Muscle layer of colon (tissue), 2 donors: ENCODE data around the gene OXT.
"Not testable (repeated sequence)": the region's sequence is repeated elsewhere in the genome, so short reads cannot be mapped to it uniquely, and the experiment has no call there.

Source experiments
- H3K27ac ChIP-seq: one replicate; pipeline ENCODE4 v1.7.0; 2013; ENCODE audit warnings: low read depth, mild to moderate bottlenecking, low read length, moderate library complexity
- H3K27me3 ChIP-seq, 2 donors: one replicate each; pipeline ENCODE4 v1.7.0; 2013; ENCODE audit warnings: low read length in 2 of 2, mild to moderate bottlenecking in 2 of 2; ENCODE audit not compliant: insufficient read depth in 2 of 2, control insufficient read depth in 1 of 2
- H3K36me3 ChIP-seq: one replicate; pipeline ENCODE4 v1.7.0; 2013; ENCODE audit warnings: mild to moderate bottlenecking, low read length; ENCODE audit not compliant: insufficient read depth
- H3K4me1 ChIP-seq: one replicate; pipeline ENCODE4 v1.7.0; 2013; ENCODE audit warnings: mild to moderate bottlenecking, low read length; ENCODE audit not compliant: insufficient read depth
- H3K4me3 ChIP-seq, 2 donors: one replicate each; pipeline ENCODE4 v1.7.0; 2013; ENCODE audit warnings: low read length in 2 of 2, low read depth in 1 of 2, mild to moderate bottlenecking in 1 of 2, moderate library complexity in 1 of 2
- H3K9ac ChIP-seq: one replicate; pipeline ENCODE4 v1.7.0; 2013; ENCODE audit warnings: low read length
- H3K9me3 ChIP-seq: one replicate; pipeline ENCODE4 v1.7.0; 2013; ENCODE audit warnings: mild to moderate bottlenecking, low read length
- donor health status: abdominal sarcoma.
- donor health status: Adenocarcinoma of cecum.

The OXT gene

DNA sequence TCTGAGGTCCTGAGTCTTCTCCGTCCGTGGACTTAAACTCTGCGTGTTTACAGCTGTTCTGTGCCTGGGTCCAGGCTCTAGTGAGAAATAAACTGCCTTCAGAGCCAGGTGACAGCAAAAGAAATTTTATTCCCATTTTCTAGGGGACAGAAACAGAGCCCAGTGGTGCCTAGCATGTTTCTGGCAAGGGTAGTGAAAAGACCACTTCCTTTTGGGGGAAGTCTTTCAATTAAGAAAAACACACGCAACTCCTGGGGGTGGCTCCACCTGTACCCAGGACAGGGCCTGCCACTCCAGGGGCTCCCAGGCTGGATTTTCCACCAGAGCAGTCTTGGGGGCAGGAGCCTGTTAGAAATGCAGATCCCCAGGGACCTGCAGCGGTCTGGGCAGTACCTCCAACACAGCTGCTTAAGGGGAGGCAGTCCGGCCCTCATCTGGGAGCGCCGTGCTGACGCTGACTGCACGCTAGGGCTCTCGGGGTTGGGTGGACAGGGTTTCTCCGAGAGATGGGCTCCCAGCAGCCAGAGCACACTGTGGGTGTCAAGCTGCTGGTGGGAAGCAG lies 36.1 kb downstream of the OXT start:
- Histone ChIP-seq H3K27ac (no peak overlapping the region), H3K9ac (no peak overlapping the region), H3K4me1 (no peaks in the 10 kb centered on the region), H3K9me3 (no peaks in the 10 kb centered on the region), H3K4me3 (no peak overlapping the region), H3K36me3 (peaks cover 34% of the 10 kb centered on the region), H3K27me3 (no peaks in the 10 kb centered on the region)

DNA sequence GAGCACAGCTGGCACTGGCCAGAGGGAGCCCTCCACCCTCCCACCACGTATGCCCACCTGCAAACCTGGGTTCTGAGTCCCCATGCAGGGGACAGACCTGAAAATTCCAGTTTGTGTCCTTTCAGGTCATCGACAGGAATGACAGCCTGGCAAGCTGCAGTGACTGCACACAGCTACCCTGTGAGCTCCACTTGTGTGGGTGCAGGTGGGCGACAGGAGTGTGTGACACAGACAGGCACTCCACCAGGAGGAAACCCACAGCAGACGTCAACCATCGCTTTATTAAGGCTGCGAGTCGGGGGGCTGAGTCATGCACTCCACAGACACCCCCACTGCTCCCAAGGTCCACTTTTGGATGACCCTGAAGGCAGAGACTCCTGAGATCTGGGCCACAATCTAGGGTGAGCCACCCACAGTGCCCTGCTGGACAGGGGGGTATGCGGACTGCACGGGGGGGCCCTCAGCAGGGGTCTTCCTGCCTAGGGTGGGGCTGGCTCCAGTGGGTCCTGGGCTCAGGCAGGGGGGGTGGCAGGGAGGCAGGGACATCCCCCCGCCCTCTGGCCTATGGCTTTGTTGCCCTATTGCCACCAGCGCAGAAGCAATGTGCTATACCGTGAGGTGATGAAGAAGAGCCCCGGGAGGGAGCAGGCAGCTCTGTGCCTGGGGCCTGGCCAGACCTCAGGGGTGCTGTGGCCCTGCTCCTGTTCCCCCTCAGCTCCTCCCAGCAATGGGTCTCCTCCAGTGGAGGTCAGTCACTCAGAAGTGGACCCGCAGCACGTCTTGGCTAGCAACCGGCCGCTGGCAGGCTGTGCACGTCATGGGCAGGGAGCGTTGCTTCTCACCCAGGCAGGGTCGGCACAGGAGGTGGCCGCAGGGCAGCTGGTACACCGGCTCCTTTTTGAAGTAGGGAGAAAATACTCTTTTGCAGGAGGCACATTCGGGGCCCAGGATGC lies 38.2 kb downstream of the OXT start:
- no peak overlapping the region for H3K4me3 ChIP-seq
- no peaks in the 10 kb centered on the region for H3K4me1 ChIP-seq
- H3K9ac ChIP-seq = no peak overlapping the region
- peaks cover 38% of the 10 kb centered on the region for H3K36me3 ChIP-seq
- no peaks in the 10 kb centered on the region for H3K9me3 ChIP-seq
- H3K27ac ChIP-seq = no peak overlapping the region
- H3K27me3 ChIP-seq = no peaks in the 10 kb centered on the region

DNA sequence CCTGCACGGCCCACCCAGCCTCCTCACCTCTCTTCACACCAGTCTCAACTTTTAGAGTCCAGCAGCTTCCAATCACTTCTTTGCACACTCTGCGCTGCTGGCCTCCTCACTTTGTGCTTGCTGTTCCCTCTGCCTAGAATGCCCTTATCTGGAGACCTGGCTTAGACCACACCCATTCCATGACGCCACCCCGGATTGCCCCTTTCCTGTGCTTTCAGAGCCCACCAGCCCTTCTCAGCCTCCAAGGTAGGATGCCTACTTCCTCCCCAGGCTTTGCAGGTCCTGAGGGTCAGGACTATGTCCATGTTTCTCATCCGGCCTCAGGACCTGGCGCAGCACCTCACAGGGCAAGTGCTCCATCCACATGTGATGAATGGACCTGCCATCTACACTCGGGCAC lies 40.1 kb downstream of the OXT start:
- H3K36me3 ChIP-seq = peaks cover 38% of the 10 kb centered on the region
- peaks cover 6% of the 10 kb centered on the region for H3K4me1 ChIP-seq
- no peaks in the 10 kb centered on the region for H3K27me3 ChIP-seq
- H3K9me3 ChIP-seq = no peaks in the 10 kb centered on the region
- H3K9ac ChIP-seq = no peak overlapping the region
- no peak overlapping the region for H3K4me3 ChIP-seq
- H3K27ac ChIP-seq = no peak overlapping the region

DNA sequence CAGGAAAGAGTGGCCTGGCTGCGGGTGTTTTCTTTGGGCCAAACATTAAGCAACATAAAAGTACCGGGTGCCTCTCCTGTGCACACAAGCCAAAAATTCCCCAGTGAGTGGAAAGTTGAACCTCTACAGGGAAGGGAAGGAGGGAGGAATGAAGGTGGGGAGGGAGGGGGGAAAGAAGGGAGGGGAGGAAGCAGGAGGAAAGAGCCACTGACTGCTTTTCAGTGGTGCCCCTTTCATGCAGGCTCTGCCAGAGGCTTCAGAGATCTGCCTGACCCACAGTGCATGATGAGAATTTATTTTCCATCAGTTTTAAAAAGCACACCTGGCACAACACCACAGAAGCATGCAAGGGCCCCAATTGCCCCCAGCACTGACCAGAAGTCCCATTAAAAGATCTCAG lies 40.6 kb downstream of the OXT start:
- no peaks in the 10 kb centered on the region for H3K27me3 ChIP-seq
- H3K9me3 ChIP-seq = no peaks in the 10 kb centered on the region
- H3K27ac ChIP-seq = no peak overlapping the region
- no peak overlapping the region for H3K9ac ChIP-seq
- peaks cover 38% of the 10 kb centered on the region for H3K36me3 ChIP-seq
- H3K4me3 ChIP-seq = no peak overlapping the region
- peaks cover 6% of the 10 kb centered on the region for H3K4me1 ChIP-seq

DNA sequence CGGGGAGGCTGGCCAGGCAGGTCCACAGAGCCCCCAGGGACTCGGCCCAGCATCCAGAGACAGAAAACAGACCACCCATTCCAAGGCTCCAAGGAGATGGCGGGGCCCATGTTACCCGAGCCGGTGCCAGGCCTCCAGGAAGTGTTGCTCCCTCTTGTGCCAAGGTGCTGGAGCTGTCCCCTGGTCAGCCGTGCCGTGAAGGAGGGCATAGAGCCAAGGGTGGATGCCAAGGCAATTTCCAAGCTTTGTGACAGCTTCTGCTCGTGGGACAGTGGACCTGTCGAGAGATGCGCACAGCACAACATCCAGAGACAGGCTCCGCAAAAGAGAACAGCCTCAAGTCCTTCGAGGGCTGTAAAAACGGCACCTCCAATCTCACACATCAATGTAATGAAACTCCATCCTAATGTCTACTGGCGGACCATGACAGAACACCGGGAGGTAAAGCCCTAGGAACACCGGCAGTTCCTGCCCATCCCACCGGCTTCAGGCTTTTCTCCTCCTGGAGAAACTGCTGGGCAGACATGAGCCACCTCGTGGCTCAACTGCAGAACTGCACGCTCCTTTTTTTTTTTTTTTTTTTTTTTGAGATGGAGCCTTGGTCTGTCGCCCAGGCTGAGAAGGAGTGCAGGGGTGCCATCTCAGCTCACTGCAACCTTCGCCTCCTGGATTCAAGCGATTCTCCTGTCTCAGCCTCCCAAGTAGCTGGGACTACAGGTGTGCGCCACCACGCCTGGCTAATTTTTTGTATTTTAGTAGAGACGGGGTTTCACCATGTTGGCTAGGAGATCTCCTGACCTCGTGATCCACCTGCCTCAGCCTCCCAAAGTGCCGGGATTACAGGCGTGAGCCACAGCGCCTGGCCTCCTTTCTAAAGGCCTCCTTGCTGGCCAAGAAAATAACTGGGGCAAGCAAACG lies 44.0 kb downstream of the OXT start:
- H3K27me3 ChIP-seq = no peaks in the 10 kb centered on the region
- no peak overlapping the region for H3K4me3 ChIP-seq
- peaks cover 6% of the 10 kb centered on the region for H3K4me1 ChIP-seq
- no peak overlapping the region for H3K27ac ChIP-seq
- no peaks in the 10 kb centered on the region for H3K9me3 ChIP-seq
- no peak overlapping the region for H3K9ac ChIP-seq
- H3K36me3 ChIP-seq = peaks cover 19% of the 10 kb centered on the region

DNA sequence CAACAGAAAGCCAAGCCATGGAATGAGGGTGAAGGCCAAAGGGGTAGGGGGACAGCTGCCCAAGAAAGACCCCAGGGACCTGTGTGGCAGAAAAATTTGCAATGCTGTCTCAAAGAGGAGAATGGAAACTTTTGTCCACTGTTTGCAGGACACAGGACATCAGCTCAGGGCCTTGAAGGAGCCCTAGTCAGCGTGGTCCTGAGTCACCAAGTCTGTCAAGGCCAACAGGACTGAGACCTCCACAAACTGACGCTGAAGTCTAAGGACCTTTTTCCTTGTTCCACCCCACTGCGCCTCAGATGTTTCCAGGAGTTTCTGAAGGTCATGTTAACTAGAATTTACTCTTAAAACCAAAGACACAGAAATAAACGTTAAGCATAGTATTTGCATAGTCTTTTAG lies 44.9 kb downstream of the OXT start:
- H3K9me3 ChIP-seq = no peaks in the 10 kb centered on the region
- H3K9ac ChIP-seq = no peak overlapping the region
- H3K36me3 ChIP-seq = peaks cover 25% of the 10 kb centered on the region
- no peak overlapping the region for H3K27ac ChIP-seq
- peaks cover 6% of the 10 kb centered on the region for H3K4me1 ChIP-seq
- no peak overlapping the region for H3K4me3 ChIP-seq
- H3K27me3 ChIP-seq = no peaks in the 10 kb centered on the region

DNA sequence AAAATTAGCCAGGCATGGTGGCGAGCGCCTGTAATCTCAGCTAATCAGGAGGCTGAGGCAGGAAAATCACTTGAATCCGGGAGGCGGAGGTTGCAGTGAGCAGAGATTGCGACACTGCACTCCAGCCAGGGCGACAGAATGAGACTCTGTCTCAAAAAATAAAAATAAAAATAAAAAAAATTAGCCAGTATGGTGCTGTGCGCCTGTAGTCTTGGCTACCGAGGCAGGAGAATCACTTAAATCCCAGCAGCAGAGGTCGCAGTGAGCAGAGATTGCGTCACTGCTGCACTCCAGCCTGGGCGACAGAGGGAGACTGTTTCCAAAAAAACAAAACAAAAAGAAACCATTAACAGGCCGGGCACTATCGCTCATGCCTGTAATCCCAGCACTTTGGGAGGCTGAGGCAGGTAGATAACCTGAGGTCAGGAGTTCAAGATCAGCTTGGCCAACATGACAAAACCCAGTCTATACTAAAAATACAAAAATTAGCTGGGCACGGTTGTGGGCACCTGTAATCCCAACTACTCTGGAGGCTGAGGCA lies 46.5 kb downstream of the OXT start:
- peaks cover 33% of the 10 kb centered on the region for H3K36me3 ChIP-seq
- H3K9me3 ChIP-seq, H3K27ac ChIP-seq, H3K4me3 ChIP-seq, H3K9ac ChIP-seq, H3K4me1 ChIP-seq, H3K27me3 ChIP-seq: not testable (repeated sequence)

DNA sequence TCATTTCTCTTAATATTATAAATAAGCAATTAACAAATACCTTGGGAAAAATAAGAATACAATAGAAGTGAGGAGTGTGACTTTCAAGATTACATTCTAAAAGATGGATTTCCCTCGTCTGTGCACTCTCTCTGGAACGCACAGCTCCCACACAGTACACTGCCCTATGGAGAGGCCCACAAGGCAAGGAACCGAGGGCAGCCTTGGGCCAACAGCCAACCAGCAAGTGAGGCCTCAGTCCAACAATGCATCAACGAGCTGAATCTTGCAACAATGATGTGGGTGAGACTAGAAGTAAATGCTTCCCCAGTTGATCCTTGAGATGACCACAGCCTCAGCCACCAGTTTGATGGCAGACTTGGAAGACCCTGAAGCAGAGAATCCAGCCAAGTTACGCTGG lies 47.6 kb downstream of the OXT start:
- H3K27me3 ChIP-seq = no peaks in the 10 kb centered on the region
- H3K36me3 ChIP-seq = peaks cover 31% of the 10 kb centered on the region
- no peak overlapping the region for H3K9ac ChIP-seq
- H3K4me3 ChIP-seq = no peak overlapping the region
- H3K9me3 ChIP-seq = no peaks in the 10 kb centered on the region
- H3K27ac ChIP-seq = no peak overlapping the region
- peaks cover 6% of the 10 kb centered on the region for H3K4me1 ChIP-seq

DNA sequence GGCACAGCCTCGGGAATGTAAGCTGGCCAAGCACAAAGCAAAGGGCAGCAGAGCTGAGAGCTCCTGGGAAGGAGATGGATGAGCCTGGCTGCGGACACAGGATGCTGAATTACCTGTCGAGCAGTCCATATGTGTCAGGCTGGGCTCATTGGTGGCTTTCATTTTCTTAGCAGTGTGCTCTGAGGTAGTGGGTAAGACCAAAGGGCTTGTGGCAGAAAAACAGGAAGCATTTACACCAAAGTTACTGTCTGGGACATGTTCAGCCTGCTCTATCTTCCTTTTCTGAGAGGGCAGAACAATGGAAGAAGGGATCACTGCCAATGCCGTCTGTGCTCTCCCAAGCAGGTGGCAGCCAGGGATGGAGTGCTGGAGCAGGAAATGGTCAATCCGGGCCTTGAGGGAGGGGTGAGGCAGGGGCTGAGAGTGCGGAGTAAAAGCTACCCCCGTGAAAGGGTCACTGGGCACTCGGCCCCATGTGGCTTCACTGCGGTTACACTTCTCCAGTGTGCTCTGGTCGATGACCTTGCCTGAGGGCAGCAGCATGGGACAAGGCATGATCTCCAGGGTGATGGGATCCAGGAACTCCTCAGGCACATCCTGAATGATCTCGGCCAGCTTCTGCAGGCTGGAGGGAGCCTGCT lies 50.0 kb downstream of the OXT start:
- no peak overlapping the region for H3K4me3 ChIP-seq
- no peak overlapping the region for H3K9ac ChIP-seq
- no peak overlapping the region for H3K27ac ChIP-seq
- no peaks in the 10 kb centered on the region for H3K27me3 ChIP-seq
- H3K36me3 ChIP-seq = peaks cover 31% of the 10 kb centered on the region
- no peaks in the 10 kb centered on the region for H3K9me3 ChIP-seq
- H3K4me1 ChIP-seq = no peaks in the 10 kb centered on the region
